Measurements from ENCODE around the gene LSM11.

LSM11 gene

DNA sequence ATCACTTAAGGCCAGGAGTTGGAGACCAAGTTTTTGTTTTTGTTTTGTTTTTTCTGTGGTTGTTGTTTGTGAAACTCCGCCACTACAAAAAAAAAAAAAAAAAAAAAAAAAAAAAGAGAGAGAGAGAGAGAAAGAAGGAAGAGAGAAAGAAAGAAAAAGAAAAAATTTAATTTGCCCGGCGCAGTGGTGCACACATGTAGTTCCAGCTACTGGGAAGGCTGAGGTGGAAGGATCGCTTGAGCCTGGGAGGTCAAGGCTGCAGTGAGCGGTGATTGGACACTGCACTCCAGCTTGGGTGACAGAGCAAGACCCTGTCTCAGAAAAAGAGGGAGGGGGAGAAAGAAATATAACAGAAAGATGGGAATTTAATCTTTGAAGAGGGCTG, 11.4 kb upstream of the LSM11 start:
- Histone ChIP-seq H2AK5ac (ENCODE audit: low read length) (no peak overlapping the region), H2BK120ac (ENCODE audit: insufficient read depth, low read length, poor library complexity) (no peak overlapping the region), H3K4me3 (ENCODE audit: low read depth, low read length) (no peak overlapping the region), H3K4ac (ENCODE audit: low read depth, low read length) (no peak overlapping the region), H2AFZ (ENCODE audit: insufficient read depth, low read length, poor library complexity) (no peak overlapping the region), H3K36me3 (ENCODE audit: control insufficient read depth in 1 of 2, insufficient read depth in 2 of 2, low read length in 2 of 2) (peaks cover 4 to 7% of the 10 kb centered on the region in 2 experiments), H3K14ac (ENCODE audit: low read length) (no peak overlapping the region), H3K79me1 (ENCODE audit: low read length) (peaks cover 2% of the 10 kb centered on the region), H3K9me3 (ENCODE audit: insufficient read depth, low read depth, low read length) (no peaks in the 10 kb centered on the region), H3K4me1 (ENCODE audit: control insufficient read depth in 1 of 2, insufficient read depth in 2 of 2, low read length in 2 of 2) (peaks cover 0 to 3% of the 10 kb centered on the region in 2 experiments), H2BK12ac (ENCODE audit: low read length) (no peak overlapping the region), H3K18ac (ENCODE audit: low read length) (no peak overlapping the region), H3K79me2 (ENCODE audit: control insufficient read depth, insufficient read depth, low read length, poor library complexity) (no peaks in the 10 kb centered on the region), H2BK5ac (ENCODE audit: low read depth, low read length, poor library complexity) (no peak overlapping the region), H4K8ac (ENCODE audit: low read depth, low read length) (no peak overlapping the region), H4K91ac (ENCODE audit: low read depth, low read length) (no peak overlapping the region), H3K27ac (ENCODE audit: low read depth, low read length) (no peak overlapping the region), H3K9ac (ENCODE audit: low read length) (no peak overlapping the region), H3K23ac (ENCODE audit: low read length) (no peak overlapping the region), H4K12ac (ENCODE audit: low read depth, low read length) (no peak overlapping the region), H3K27me3 (ENCODE audit: insufficient read depth, low read length) (no peaks in the 10 kb centered on the region), H3K4me2 (ENCODE audit: low read length) (peak overlapping the region; percentile 83)
- no peak for DNase-seq
- no CpG with 5 or more reads among the region's 5 CpGs for WGBS (ENCODE audit: extremely low coverage, insufficient coverage, insufficient read length)

DNA sequence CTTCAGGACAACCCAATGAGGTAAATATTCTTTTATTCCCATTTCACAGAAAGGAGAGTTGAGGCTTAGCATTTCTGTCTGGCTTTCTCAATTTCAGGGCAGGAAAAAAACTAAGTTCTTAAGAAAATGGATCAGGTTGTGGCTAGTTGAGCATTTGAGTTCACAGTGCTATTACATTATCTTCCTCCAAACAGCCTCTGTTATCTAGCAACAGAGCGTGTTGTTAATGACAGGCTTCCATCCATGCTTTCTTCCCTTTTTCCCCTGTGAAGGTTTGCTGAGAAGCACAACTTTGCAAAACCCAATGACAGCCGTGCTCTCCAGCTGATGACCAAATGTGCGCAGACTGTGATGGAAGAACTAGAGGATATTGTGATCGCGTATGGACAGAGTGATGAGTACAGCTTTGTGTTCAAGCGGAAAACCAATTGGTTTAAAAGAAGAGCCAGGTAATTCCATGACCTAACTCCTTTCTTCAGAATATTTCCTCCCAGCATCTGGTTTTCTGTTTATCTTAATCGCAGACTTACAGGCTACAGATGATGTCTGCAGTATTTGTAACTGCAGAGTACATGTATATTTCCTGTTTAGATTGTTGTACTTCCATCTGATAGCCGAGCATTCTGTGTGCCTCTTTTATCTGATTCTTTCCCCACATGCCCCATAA, 10.8 kb upstream of the LSM11 start:
- no peak overlapping the region for H3K4ac ChIP-seq (ENCODE audit: low read depth, low read length)
- no peak overlapping the region for H2BK120ac ChIP-seq (ENCODE audit: insufficient read depth, low read length, poor library complexity)
- no peak overlapping the region for H3K14ac ChIP-seq (ENCODE audit: low read length)
- H3K79me2 ChIP-seq (ENCODE audit: control insufficient read depth, insufficient read depth, low read length, poor library complexity) = no peaks in the 10 kb centered on the region
- no peak overlapping the region for H2BK5ac ChIP-seq (ENCODE audit: low read depth, low read length, poor library complexity)
- no peaks in the 10 kb centered on the region for H3K27me3 ChIP-seq (ENCODE audit: insufficient read depth, low read length)
- DNase-seq = no peak
- peaks cover 2% of the 10 kb centered on the region for H3K79me1 ChIP-seq (ENCODE audit: low read length)
- H3K9me3 ChIP-seq (ENCODE audit: insufficient read depth, low read depth, low read length) = no peaks in the 10 kb centered on the region
- no peak overlapping the region for H2BK12ac ChIP-seq (ENCODE audit: low read length)
- WGBS (ENCODE audit: extremely low coverage, insufficient coverage, insufficient read length) = no CpG with 5 or more reads among the region's 8 CpGs
- no peak overlapping the region for H3K4me3 ChIP-seq (ENCODE audit: low read depth, low read length)
- H3K36me3 ChIP-seq (ENCODE audit: control insufficient read depth in 1 of 2, insufficient read depth in 2 of 2, low read length in 2 of 2) = peaks cover 6 to 8% of the 10 kb centered on the region in 2 experiments
- H4K91ac ChIP-seq (ENCODE audit: low read depth, low read length) = no peak overlapping the region
- H4K8ac ChIP-seq (ENCODE audit: low read depth, low read length) = no peak overlapping the region
- H3K4me2 ChIP-seq (ENCODE audit: low read length) = no peak overlapping the region
- no peak overlapping the region for H4K12ac ChIP-seq (ENCODE audit: low read depth, low read length)
- H3K9ac ChIP-seq (ENCODE audit: low read length) = no peak overlapping the region
- no peak overlapping the region for H2AFZ ChIP-seq (ENCODE audit: insufficient read depth, low read length, poor library complexity)
- H2AK5ac ChIP-seq (ENCODE audit: low read length) = no peak overlapping the region
- H3K27ac ChIP-seq (ENCODE audit: low read depth, low read length) = no peak overlapping the region
- peaks cover 0 to 3% of the 10 kb centered on the region in 2 experiments for H3K4me1 ChIP-seq (ENCODE audit: control insufficient read depth in 1 of 2, insufficient read depth in 2 of 2, low read length in 2 of 2)
- no peak overlapping the region for H3K18ac ChIP-seq (ENCODE audit: low read length)
- H3K23ac ChIP-seq (ENCODE audit: low read length) = no peak overlapping the region

DNA sequence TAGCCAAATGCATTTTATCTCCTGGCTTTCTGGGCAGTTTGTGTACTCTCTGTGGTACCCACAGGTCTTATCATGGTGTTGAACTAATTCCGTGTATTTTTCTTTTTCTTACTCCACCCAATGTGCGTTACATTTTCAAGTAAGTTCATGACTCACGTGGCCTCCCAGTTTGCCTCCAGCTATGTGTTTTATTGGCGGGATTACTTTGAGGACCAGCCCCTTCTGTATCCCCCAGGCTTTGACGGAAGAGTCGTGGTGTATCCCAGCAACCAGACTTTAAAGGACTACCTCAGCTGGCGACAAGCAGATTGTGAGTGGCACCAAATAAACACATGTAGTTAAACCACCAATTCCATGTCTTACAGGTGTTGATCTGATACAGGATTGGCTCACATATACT, 9.1 kb upstream of the LSM11 start:
- Histone ChIP-seq H2BK120ac (ENCODE audit: insufficient read depth, low read length, poor library complexity) (no peak overlapping the region), H4K8ac (ENCODE audit: low read depth, low read length) (no peak overlapping the region), H3K4me2 (ENCODE audit: low read length) (no peak overlapping the region), H3K4me1 (ENCODE audit: control insufficient read depth in 1 of 2, insufficient read depth in 2 of 2, low read length in 2 of 2) (peaks cover 0 to 3% of the 10 kb centered on the region in 2 experiments), H2BK5ac (ENCODE audit: low read depth, low read length, poor library complexity) (no peak overlapping the region), H3K9me3 (ENCODE audit: insufficient read depth, low read depth, low read length) (no peaks in the 10 kb centered on the region), H3K14ac (ENCODE audit: low read length) (no peak overlapping the region), H3K27me3 (ENCODE audit: insufficient read depth, low read length) (no peaks in the 10 kb centered on the region), H3K4me3 (ENCODE audit: low read depth, low read length) (no peak overlapping the region), H2AK5ac (ENCODE audit: low read length) (no peak overlapping the region), H3K9ac (ENCODE audit: low read length) (no peak overlapping the region), H4K91ac (ENCODE audit: low read depth, low read length) (no peak overlapping the region), H3K18ac (ENCODE audit: low read length) (no peak overlapping the region), H3K4ac (ENCODE audit: low read depth, low read length) (no peak overlapping the region), H2AFZ (ENCODE audit: insufficient read depth, low read length, poor library complexity) (no peak overlapping the region), H2BK12ac (ENCODE audit: low read length) (no peak overlapping the region), H3K79me2 (ENCODE audit: control insufficient read depth, insufficient read depth, low read length, poor library complexity) (no peaks in the 10 kb centered on the region), H4K12ac (ENCODE audit: low read depth, low read length) (no peak overlapping the region), H3K79me1 (ENCODE audit: low read length) (peaks cover 2% of the 10 kb centered on the region), H3K36me3 (ENCODE audit: control insufficient read depth in 1 of 2, insufficient read depth in 2 of 2, low read length in 2 of 2) (peaks cover 8% of the 10 kb centered on the region in 2 experiments), H3K23ac (ENCODE audit: low read length) (no peak overlapping the region), H3K27ac (ENCODE audit: low read depth, low read length) (no peak overlapping the region)
- peak; percentile 61 to 85 for DNase-seq
- no CpG with 5 or more reads among the region's 7 CpGs for WGBS (ENCODE audit: extremely low coverage, insufficient coverage, insufficient read length)

DNA sequence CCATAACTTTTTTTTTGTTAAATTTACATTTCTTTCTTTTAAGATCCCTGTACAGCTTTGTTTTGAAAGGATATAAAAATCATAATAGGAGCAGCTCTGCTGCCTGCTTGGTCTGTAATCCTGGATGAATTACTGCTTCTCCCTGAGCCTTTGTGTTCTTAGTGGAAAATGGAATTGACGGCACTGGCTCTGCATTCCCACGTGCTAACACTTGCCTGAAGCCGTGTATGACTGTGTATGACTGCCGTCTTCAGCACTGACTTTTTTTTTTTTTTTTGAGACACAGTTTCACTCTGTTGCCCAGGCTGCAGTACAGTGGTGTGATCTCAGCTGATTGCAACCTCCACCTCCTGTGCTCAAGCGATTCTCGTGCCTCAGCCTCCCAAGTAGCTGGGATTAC, 7.5 kb upstream of the LSM11 start:
- Histone ChIP-seq H2BK12ac (ENCODE audit: low read length) (no peak overlapping the region), H3K4me1 (ENCODE audit: control insufficient read depth in 1 of 2, insufficient read depth in 2 of 2, low read length in 2 of 2) (peaks cover 0 to 3% of the 10 kb centered on the region in 2 experiments), H3K79me1 (ENCODE audit: low read length) (peaks cover 2% of the 10 kb centered on the region), H3K9ac (ENCODE audit: low read length) (no peak overlapping the region), H4K8ac (ENCODE audit: low read depth, low read length) (no peak overlapping the region), H3K27me3 (ENCODE audit: insufficient read depth, low read length) (no peaks in the 10 kb centered on the region), H3K4me3 (ENCODE audit: low read depth, low read length) (no peak overlapping the region), H2BK120ac (ENCODE audit: insufficient read depth, low read length, poor library complexity) (no peak overlapping the region), H3K14ac (ENCODE audit: low read length) (no peak overlapping the region), H3K4ac (ENCODE audit: low read depth, low read length) (no peak overlapping the region), H3K23ac (ENCODE audit: low read length) (no peak overlapping the region), H3K4me2 (ENCODE audit: low read length) (no peak overlapping the region), H3K18ac (ENCODE audit: low read length) (no peak overlapping the region), H3K36me3 (ENCODE audit: control insufficient read depth in 1 of 2, insufficient read depth in 2 of 2, low read length in 2 of 2) (peaks cover 8% of the 10 kb centered on the region in 2 experiments), H2BK5ac (ENCODE audit: low read depth, low read length, poor library complexity) (no peak overlapping the region), H3K79me2 (ENCODE audit: control insufficient read depth, insufficient read depth, low read length, poor library complexity) (no peaks in the 10 kb centered on the region), H3K27ac (ENCODE audit: low read depth, low read length) (no peak overlapping the region), H4K12ac (ENCODE audit: low read depth, low read length) (no peak overlapping the region), H2AK5ac (ENCODE audit: low read length) (no peak overlapping the region), H3K9me3 (ENCODE audit: insufficient read depth, low read depth, low read length) (no peaks in the 10 kb centered on the region), H2AFZ (ENCODE audit: insufficient read depth, low read length, poor library complexity) (no peak overlapping the region), H4K91ac (ENCODE audit: low read depth, low read length) (no peak overlapping the region)
- no CpG with 5 or more reads among the region's 6 CpGs for WGBS (ENCODE audit: extremely low coverage, insufficient coverage, insufficient read length)
- peak; percentile 13 to 50 for DNase-seq

Measured in trophoblast cell (in vitro differentiated cells and primary cell).